Stimulated activated memory B cell treated with anti-CD40 and anti-IgM and Interleukin-4, amounts not matched to agents 10 μg/mL and 1 μg/mL and 100 μg/mL, for 72 hours (primary cell): ENCODE data around the gene CRMP1.
A peak's percentile ranks its signal among the peaks of the same experiment; 100 is the strongest.

Experiments
- ATAC-seq: fragments of 150-1000 bp; cut with Tn5 transposase; 2 replicates; pipeline ENCODE4 v1.10.0; 2021
- H3K27ac Mint-ChIP-seq: one replicate; pipeline ENCODE4 v1.8.0; 2022; ENCODE audit warnings: mild to moderate bottlenecking, mixed read lengths
- H3K27me3 Mint-ChIP-seq: one replicate; pipeline ENCODE4 v1.8.0; 2022; ENCODE audit warnings: mixed read lengths
- H3K36me3 Mint-ChIP-seq: one replicate; pipeline ENCODE4 v1.8.0; 2022; ENCODE audit warnings: mixed read lengths
- H3K4me1 Mint-ChIP-seq: one replicate; pipeline ENCODE4 v1.8.0; 2022; ENCODE audit warnings: mixed read lengths
- H3K4me3 Mint-ChIP-seq: one replicate; pipeline ENCODE4 v1.8.0; 2022; ENCODE audit warnings: mild to moderate bottlenecking, moderate library complexity, mixed read lengths
- H3K9me3 Mint-ChIP-seq: one replicate; pipeline ENCODE4 v1.8.0; 2022; ENCODE audit warnings: mixed read lengths

The CRMP1 gene

DNA sequence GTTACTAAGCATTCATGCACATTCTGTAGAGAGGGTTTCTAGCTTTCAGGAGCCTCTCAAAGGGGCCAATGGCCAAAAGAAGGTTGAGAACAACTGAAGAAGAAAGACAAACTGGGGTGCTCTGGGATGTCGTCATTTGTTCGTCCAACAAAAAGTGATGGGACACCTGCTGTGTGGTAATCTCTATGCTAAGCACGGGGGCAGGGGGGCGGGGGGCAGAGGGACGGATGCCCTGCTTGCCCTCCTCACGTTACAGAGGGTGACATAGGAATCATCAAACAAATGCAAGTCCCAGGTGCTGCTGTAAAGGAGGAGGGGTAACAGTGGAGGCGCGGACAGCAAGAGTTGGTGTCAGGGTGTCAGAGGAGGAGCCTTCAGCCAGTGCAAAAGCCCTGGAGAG, 12.8 kb upstream of the CRMP1 start:
- no peaks in the 10 kb centered on the region for H3K4me1 Mint-ChIP-seq
- H3K27me3 Mint-ChIP-seq, result peaks cover 11% of the 10 kb centered on the region
- no peak overlapping the region for H3K4me3 Mint-ChIP-seq
- ATAC-seq, result no peak
- peaks cover 25% of the 10 kb centered on the region for H3K9me3 Mint-ChIP-seq
- no peak overlapping the region for H3K27ac Mint-ChIP-seq
- H3K36me3 Mint-ChIP-seq, result no peaks in the 10 kb centered on the region

DNA sequence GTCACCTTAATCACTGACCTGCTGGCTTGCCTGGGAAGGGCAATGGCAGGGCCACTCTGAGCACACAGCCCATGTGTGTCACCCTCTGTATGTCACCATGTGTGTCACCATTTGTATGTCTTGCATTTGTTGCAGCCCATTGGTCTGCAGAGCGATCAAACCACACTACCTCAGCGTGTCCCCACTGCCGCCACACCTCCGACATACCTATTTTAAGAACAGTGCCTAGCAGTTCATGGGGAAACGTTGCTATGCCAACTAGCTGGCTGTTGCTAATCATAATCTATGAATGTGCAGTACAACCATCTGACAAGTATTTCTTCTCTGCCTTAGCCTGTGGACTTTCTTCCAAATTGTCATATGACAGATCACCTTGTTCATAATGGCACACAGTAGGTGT, 8.0 kb upstream of the CRMP1 start:
- H3K27me3 Mint-ChIP-seq, result peaks cover 4% of the 10 kb centered on the region

DNA sequence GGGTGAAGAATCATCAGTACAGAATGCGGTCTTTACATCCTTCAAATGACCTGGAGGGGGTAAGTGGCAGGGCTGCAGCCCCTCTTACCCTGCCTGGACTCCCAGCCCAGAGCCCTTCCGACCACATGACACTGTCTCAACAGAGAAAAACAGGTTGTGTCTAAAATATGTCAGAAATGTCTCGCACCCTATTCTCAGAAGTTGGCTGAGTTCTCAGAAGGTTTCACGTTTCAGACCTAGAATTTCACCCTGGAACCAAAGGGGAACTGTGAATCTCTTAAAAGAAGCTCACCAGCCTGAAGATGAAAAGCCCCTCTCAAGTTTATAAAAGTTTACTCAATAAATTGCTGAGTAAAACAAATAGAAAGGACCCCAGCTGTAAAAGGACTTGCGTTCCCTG, 7.0 kb upstream of the CRMP1 start:
- Mint-ChIP-seq H3K4me3 (no peak overlapping the region), H3K27me3 (peaks cover 1% of the 10 kb centered on the region), H3K36me3 (no peaks in the 10 kb centered on the region), H3K27ac (no peak overlapping the region), H3K4me1 (no peaks in the 10 kb centered on the region), H3K9me3 (peaks cover 7% of the 10 kb centered on the region)
- no peak for ATAC-seq

More for the DNA sequence above, 8.0 kb upstream of the CRMP1 start:
- Mint-ChIP-seq H3K4me3 (no peak overlapping the region), H3K9me3 (peaks cover 8% of the 10 kb centered on the region), H3K36me3 (no peaks in the 10 kb centered on the region), H3K27ac (no peak overlapping the region), H3K4me1 (no peaks in the 10 kb centered on the region)
- no peak for ATAC-seq

DNA sequence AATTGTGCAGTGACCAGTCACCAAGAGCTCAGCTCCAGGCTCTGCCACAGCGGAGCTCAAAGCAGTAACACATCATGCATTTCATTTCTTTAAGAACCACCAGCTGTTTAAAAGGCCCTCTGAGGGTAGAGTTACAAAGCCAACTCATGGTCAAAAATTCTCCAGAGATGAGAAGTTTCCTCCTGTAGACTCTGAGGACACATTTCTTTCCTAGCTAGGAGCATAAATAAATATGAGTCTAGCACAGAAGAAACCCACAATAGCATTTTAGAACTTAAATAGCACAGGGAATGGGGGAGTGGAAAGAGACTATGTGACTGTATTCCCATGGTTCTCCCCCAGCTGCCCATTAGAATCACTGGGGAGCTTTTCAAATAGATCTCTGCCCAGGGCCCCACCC, 6.5 kb upstream of the CRMP1 start:
- H3K4me1 Mint-ChIP-seq, result no peaks in the 10 kb centered on the region
- peaks cover 7% of the 10 kb centered on the region for H3K9me3 Mint-ChIP-seq
- H3K36me3 Mint-ChIP-seq, result no peaks in the 10 kb centered on the region
- H3K27ac Mint-ChIP-seq, result no peak overlapping the region
- peaks cover 6% of the 10 kb centered on the region for H3K27me3 Mint-ChIP-seq
- ATAC-seq, result no peak
- no peak overlapping the region for H3K4me3 Mint-ChIP-seq

DNA sequence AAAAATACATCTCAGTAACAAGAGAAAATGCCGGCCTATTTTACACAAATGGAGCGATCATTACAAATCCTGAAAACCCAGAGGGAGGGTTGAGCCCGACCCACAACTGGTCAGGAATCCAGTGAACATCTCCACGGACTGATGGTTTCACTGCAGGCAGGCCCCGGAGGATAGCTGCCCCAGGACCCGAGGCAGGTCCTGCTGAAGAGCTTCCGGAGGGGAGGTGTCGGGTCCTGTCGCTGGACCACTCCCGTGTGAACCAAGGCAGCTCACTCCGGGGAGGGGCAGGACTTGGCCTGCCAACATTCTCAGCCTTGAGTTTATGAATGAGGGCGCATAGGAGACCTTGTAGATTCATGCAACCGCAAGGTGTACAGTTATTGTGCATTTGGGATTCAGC, 4.8 kb upstream of the CRMP1 start:
- Mint-ChIP-seq H3K36me3 (no peaks in the 10 kb centered on the region), H3K27me3 (peaks cover 19% of the 10 kb centered on the region), H3K9me3 (peaks cover 3% of the 10 kb centered on the region), H3K27ac (no peak overlapping the region), H3K4me1 (no peaks in the 10 kb centered on the region), H3K4me3 (no peak overlapping the region)
- no peak for ATAC-seq

DNA sequence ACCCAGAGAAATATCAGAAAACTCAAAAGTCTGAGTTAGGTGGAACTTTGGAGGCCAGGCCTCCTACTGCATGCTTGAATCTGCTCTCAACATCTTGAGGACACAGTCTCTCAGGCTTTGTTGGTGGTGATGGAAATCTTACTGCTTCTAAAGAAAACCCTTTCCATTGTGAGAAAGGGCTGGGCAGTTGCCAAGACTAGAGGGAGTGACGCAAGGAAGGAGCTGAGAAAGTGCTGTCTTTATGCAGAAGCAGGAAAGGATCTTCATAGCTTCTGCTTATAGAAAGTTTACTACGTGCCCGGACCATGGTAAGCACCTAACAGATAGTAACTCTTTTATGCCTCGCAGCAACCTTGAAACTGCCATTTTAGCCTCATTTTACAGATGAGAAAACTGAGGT, 2.4 kb upstream of the CRMP1 start:
- Mint-ChIP-seq H3K36me3 (no peaks in the 10 kb centered on the region), H3K4me3 (no peak overlapping the region), H3K9me3 (peaks cover 3% of the 10 kb centered on the region), H3K4me1 (no peaks in the 10 kb centered on the region), H3K27ac (no peak overlapping the region), H3K27me3 (peaks cover 37% of the 10 kb centered on the region)
- ATAC-seq, result no peak

DNA sequence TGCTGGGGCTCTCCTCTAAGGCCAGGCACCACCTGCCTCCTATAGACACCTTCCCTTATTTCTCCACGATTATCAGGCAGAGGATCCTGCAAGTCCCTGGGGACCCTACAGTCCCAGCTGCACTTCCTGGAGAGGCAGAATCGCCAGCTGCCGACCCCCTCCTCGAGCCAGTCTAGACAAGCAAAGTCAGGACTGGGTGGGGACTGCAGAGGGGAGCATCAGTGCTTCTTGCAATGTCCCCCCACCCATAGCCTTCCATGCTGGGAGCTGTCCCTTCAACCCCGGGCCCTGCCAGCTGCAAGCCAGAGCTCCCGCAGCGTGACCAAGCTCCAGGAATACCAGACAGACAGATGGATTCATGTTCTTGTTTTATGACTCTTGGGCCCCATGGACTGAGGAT, 1.4 kb upstream of the CRMP1 start:
- Mint-ChIP-seq H3K9me3 (peaks cover 3% of the 10 kb centered on the region), H3K36me3 (no peaks in the 10 kb centered on the region), H3K27me3 (peaks cover 47% of the 10 kb centered on the region), H3K4me3 (no peak overlapping the region), H3K27ac (no peak overlapping the region), H3K4me1 (no peaks in the 10 kb centered on the region)
- ATAC-seq, result no peak

DNA sequence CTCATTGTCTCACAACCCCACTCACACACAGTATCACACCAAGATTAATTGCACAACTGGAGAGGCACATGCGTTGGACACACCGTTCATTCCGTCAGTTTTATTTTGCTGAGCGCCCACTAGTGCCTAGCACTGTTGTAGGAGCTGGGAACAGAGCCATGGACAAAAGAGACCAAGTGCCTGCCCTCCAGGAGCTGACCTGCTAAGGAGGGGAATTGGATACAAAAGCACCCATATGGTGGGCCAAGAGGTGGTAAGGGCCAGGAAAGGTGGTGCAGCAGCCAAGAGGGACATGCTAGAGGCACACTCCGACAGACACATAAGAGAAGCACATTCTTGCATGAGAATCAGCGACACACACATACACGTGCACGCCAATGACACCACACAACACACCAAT, 705 bp upstream of the CRMP1 start:
- no peak for ATAC-seq
- H3K4me3 Mint-ChIP-seq, result no peak overlapping the region
- H3K27me3 Mint-ChIP-seq, result peaks cover 54% of the 10 kb centered on the region
- H3K4me1 Mint-ChIP-seq, result peaks cover 6% of the 10 kb centered on the region
- peaks cover 5% of the 10 kb centered on the region for H3K36me3 Mint-ChIP-seq
- H3K9me3 Mint-ChIP-seq, result peaks cover 3% of the 10 kb centered on the region
- no peak overlapping the region for H3K27ac Mint-ChIP-seq

DNA sequence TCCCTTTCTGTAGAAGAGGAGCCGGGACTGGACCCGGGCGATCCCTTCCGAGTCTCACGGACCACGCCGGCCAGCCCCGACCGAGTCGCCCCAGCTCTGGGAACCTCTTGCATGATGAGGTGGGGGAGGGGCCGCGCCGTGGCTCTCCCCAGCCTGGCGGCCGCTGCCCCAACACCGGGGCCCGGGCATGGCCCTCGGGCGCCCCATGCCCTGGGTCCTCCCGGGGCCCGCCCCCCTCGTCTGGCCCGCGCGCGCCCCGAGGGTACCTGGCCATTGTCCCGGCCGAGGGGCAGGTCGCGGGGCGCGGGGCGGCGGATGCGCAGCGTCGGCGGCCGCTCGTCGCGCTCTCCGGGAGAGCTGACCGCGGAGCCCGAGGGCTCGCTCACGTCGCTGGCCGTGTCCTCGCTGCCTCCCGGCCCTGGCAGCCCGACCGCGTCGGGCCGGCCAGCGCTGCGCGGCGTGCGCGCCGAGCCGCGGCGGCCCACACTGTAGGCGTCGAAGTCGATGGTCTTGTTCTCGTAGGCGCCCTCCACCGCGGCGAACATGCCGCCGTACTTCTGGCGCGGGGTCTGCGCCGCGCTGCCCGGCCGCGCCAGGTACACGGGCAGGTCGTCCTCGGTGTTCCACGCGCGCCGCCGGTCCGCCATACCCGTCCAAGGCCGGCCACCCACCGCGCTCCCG, 423 bp downstream of the CRMP1 start:
- Mint-ChIP-seq H3K27ac (no peak overlapping the region), H3K9me3 (peaks cover 3% of the 10 kb centered on the region), H3K4me3 (no peak overlapping the region), H3K36me3 (peaks cover 5% of the 10 kb centered on the region), H3K4me1 (peaks cover 6% of the 10 kb centered on the region), H3K27me3 (peaks cover 57% of the 10 kb centered on the region)
- ATAC-seq, result peak; percentile 56

DNA sequence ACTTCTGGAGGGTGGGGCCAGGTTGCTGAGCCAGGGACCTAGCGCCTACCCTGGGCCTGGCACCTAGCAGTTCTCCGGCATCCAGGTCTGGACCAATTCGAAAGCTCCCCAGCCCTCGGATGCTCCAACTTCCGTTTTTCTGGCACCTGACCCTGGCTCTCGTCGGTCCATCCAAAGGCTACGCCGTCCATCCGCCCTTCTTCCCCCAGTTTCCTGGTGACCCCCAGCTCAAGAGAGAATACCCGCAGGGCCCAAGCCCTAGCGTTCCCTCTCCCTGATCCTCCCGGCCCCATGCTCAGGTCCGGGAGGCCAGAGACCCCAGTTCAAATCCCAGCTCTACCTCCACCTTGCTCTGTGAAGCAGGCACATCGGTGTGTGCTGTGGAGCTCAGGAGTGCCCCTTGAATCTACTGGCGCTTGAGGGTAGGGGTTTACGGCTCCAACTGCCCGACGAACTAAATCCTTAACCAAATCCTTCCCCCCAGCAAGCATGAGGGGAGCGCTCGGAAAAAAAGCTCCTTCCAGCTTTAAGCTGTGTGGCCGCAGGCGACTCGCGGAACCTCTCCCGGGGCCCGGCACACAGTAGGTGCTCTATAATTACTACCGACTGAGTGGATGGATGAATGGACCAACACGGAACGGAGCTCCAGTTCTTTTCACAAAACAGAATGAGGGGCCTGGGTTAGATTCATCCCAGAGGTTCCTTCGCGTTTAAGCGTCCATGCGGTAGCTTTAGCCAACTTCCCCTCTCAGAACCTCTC, 1.1 kb downstream of the CRMP1 start:
- no peak for ATAC-seq
- no peaks in the 10 kb centered on the region for H3K9me3 Mint-ChIP-seq
- H3K36me3 Mint-ChIP-seq, result peaks cover 5% of the 10 kb centered on the region
- peaks cover 6% of the 10 kb centered on the region for H3K4me1 Mint-ChIP-seq
- no peak overlapping the region for H3K27ac Mint-ChIP-seq
- no peak overlapping the region for H3K4me3 Mint-ChIP-seq
- H3K27me3 Mint-ChIP-seq, result peaks cover 64% of the 10 kb centered on the region

DNA sequence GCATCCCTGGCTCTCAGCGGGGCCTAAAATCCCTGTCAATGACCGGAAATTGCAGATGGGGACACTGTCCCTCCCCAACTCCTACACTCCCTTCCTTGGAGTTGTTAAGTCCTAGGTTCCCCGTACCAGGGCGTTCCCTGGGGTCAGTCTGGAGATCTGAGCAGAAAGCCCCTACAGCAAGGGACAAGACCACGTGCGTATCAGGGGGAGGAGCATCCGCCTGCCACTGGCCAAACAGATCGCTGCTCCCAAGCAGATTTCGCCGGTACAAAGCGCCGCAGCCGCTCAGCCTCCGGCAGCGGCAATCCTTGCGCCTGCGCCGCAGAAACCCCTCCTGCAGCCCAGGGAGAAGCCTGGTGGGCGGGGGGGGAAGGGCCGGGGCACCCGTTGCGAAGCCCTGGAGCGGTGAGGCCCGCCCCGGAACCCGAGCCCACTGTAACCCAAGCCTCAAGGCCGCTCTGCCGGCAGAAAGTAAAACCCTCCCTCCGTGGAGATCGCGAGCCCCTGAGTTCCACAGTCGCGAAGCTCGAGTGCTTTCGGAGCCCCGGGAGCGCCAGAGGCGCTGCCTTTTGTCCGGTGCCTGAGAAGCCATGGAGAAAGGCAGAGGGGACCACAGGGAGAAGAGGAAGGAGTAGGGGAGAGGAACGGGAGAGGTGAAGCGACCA, 2.7 kb downstream of the CRMP1 start:
- H3K4me3 Mint-ChIP-seq, result no peak overlapping the region

DNA sequence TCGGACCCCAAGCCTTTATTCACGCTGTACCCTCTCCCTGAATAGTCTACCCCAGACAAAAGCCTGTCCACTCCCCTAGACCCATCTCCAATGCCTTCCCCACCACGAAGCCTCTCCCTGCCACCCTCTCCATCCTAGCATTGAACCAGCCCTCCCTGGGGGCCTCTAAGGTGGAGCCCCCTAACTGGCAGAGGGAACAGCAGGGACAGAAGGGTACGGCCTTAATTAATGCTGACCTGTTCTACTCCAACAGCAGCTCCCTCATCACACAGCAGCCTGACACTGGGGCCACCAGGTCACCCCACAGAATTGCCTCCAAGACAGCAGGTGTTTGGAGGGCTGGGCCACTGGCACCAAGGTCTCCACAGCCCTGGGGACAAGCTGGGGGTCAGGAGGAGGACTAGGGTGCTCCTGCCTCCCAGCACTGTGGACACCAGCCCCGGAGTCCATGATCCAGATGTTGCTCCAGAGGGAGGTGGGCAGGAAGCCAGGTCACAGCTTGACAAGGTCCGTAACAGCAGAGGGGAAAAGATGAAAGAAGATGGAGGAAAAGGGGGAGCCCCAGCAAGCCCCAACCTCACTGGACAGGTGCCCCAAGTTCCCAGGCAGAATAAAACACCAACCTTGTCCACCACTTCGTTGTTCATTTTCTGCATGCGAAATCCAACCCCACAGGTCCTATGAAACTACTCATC, 3.7 kb downstream of the CRMP1 start:
- peaks cover 5% of the 10 kb centered on the region for H3K36me3 Mint-ChIP-seq
- peaks cover 2% of the 10 kb centered on the region for H3K9me3 Mint-ChIP-seq
- no peak overlapping the region for H3K27ac Mint-ChIP-seq
- H3K4me3 Mint-ChIP-seq, result no peak overlapping the region
- H3K27me3 Mint-ChIP-seq, result peaks cover 81% of the 10 kb centered on the region
- ATAC-seq, result no peak
- peaks cover 6% of the 10 kb centered on the region for H3K4me1 Mint-ChIP-seq

More for the DNA sequence above, 2.7 kb downstream of the CRMP1 start:
- peaks cover 79% of the 10 kb centered on the region for H3K27me3 Mint-ChIP-seq
- H3K27ac Mint-ChIP-seq, result no peak overlapping the region
- H3K9me3 Mint-ChIP-seq, result no peaks in the 10 kb centered on the region
- peaks cover 6% of the 10 kb centered on the region for H3K4me1 Mint-ChIP-seq
- no peak for ATAC-seq
- peaks cover 5% of the 10 kb centered on the region for H3K36me3 Mint-ChIP-seq

DNA sequence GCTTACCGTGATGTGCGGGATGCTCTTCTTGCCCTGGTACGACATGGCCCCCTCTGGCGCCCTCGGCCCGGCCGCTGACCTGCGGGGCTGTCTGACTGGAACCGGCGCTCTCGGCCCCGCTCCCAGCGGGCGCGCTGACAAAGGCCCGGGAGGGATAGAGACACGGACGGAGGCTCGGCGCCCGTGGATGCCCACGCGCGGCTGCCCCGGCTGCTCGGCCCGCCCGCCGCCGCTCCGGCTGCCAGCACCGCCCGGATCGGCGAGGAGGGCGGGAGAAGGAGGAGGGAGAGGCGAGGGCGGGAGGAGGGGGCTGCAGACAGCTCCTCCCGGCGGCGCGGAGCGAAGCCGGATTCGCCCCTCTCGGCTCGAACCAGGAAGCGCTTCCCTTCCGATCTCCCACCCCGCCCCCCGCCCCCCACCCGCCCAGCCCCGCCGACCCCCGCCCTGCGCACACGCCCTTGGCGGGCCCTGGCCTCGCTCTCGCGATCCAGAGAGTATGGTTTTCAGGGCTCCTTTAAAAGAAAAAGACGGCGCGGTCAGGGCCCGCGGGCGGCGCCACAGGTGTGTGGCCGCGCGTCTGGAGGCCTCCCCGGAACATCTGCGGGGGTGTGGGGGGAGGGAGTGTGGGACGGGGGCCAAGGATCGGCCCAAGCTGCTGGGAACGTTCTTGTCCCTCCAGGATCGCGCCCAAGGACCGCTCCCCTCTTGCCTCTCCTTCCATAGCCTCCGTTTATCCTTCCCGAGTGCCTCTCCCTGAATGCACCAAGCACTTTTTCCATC, 4.5 kb downstream of the CRMP1 start:
- Mint-ChIP-seq H3K36me3 (peaks cover 5% of the 10 kb centered on the region), H3K27me3 (peaks cover 77% of the 10 kb centered on the region), H3K9me3 (peaks cover 4% of the 10 kb centered on the region), H3K4me3 (no peak overlapping the region), H3K4me1 (peaks cover 6% of the 10 kb centered on the region), H3K27ac (no peak overlapping the region)
- no peak for ATAC-seq

DNA sequence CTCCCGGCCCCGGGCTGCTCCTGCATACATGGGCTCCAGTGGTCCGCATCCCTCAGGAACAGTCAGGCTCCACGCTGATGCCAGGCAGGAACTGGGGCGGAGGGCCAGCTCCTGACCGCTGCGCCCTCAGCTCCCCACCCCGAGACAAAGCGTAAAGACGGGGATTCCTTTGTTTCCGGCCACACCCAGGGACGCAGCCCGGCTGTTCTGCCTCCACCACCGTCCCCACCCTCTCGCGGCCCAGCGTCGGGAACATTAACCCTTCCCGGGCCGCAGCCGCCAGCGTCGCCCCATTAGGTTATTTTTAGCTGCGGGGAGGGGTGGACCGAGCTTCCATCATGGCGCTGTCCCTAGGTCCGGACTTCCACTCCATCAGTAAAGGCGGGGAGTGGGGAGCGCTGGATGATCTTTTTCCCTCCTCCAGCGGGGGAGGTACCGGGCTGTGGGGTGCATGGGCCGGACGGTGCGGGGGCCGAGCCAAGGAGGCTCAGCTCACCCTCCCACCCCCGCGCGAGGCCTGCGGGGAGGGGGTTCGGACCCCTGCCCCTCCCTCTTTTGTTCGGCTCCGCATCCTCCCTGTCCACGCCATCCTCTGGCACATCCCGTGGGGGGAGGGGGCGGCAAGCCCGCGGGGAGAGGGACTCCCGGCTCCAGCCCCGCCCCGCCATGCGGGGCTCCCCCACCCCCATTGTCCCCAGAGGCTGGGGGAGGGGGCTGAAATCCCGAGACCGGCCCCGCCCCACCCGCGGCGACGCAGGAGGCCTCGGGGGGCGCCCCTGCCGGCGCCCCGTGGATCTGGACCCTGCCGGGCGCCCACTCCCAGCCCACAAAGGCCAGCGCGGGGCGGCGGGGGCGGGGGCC, 5.3 kb downstream of the CRMP1 start:
- Mint-ChIP-seq H3K27me3 (peaks cover 73% of the 10 kb centered on the region), H3K36me3 (peaks cover 5% of the 10 kb centered on the region), H3K4me3 (no peak overlapping the region), H3K4me1 (peaks cover 6% of the 10 kb centered on the region), H3K27ac (no peak overlapping the region), H3K9me3 (peaks cover 8% of the 10 kb centered on the region)
- ATAC-seq, result peak; percentile 37
